HG02884 (cell line): Measurements from ENCODE around the gene SYT1.

Experiments used
- ATAC-seq: cut with Tn5 transposase; IDR thresholded peaks from one replicate; pipeline ENCODE4 v1.9.1; 2021; ENCODE audit warnings: mild to moderate bottlenecking, moderate library complexity; ENCODE audit not compliant: unreplicated experiment

SYT1 gene

GRCh38 chr12:79127271-79127751 lies 262.7 kb downstream of the SYT1 start:
- ATAC-seq, result peak; percentile 97

- no peak for ATAC-seq
Observed at GRCh38 chr12:79128956-79129355, 264.4 kb downstream of the SYT1 start.

- no peak for ATAC-seq
Observed at GRCh38 chr12:79138872-79139271, 274.3 kb downstream of the SYT1 start.

DNA sequence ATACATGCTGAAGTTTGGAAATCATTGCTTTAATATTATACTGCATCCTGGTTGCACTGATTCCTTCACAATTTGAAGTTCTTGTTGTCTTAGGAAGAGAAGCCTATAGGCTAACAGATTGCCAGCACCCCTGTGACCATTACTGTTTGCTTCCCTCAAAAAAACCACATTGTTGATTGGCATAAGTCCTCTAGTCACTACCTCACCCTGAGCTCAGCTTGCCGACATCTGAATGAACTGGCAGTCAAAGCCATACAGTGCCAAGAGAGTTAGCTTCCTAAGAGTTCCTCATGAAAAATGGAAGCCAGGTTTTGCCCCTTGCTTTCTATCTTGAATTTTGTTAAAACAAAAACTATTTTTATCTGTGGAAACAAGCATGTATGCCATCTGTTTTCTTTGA lies 276.1 kb downstream of the SYT1 start:
- ATAC-seq, result no peak

DNA sequence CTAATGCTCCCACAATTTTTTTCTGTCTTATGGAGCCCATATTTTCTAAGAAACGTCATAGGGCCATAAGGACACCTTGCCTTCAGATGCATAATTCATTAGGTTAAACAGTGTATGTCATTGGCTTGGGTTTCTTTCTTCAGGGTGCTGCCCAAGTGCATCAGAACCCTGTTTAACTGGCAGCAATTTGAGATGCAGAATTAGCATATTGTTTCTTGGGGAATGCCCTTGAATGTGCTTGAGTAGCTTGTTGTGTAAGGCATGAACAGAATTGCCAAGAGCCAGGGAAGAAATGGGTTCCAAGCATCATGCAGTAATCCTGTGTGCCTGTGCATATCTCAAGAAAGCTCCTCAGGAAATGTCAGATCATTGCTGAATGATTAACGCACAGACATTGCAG lies 277.2 kb downstream of the SYT1 start:
- no peak for ATAC-seq

GRCh38 chr12:79143803-79144202 lies 279.2 kb downstream of the SYT1 start:
- no peak for ATAC-seq

DNA sequence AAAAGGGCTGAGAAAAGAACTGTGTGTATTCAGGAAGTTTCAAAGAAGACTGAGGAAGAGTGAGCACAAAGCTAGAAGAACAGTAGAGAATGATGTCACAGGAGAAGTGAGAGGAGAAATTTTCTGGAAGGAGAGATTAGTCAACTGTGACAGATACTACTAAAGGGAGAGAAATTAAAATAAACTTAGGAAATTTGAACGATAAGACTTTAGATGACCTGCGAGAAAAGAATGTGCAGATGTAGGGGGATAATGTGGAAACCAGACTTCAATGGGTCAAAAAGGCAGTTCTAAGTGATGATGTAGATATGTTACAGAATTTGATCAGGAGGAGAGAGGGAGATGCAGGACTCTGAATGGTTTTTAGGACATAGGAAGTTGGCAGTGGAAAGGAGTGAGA lies 287.4 kb downstream of the SYT1 start:
- ATAC-seq, result no peak

DNA sequence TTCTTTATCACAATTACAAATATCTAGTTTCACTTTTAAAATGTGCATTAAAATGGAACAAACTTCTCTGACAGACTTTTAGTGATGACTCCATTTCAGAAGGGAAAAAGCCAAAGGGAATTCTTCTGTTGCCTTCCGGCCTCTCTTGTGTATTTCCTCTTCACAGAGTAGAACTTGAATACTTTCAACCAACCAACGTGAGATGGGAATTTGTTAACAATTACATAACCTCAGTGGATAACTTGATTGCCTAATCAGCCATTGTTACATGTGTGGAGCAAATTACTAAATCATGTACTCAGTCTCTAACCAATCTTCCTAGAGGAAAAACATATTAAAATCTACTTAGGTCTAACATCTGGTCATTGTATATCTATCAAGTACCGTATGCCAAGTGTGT lies 291.1 kb downstream of the SYT1 start:
- no peak for ATAC-seq

GRCh38 chr12:79156846-79157463 lies 292.4 kb downstream of the SYT1 start:
- ATAC-seq, result peak; percentile 44

- no peak for ATAC-seq
Observed at GRCh38 chr12:79161249-79161934, 296.8 kb downstream of the SYT1 start.

DNA sequence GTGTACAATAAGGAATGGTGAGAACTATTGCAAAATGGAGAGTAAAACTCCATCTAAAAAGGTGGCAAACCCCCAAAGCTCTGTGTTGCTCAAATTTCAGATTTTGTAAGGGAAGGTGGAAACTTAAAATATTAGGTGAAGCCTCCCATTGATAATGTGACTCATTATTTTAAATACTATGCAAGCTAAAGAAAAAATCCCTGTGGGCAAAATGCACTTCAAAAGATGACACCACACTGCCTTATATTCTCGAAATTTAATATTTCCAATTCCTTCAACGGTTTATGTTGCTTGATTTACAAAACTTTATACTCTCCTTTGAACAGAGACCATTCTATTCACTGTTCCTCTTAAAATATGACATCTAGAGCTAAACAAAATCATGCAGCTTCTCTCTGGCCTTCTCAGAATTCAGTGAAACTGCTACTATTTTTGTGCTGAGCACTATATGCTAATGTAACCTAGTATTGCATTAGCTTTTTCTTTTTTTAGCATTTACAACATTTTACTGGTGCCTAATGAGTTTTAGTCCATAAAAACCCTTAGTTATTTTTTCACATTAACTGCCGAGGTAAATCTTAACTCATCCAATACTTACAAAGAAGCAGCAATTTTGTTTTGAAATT lies 297.7 kb downstream of the SYT1 start:
- ATAC-seq, result no peak

DNA sequence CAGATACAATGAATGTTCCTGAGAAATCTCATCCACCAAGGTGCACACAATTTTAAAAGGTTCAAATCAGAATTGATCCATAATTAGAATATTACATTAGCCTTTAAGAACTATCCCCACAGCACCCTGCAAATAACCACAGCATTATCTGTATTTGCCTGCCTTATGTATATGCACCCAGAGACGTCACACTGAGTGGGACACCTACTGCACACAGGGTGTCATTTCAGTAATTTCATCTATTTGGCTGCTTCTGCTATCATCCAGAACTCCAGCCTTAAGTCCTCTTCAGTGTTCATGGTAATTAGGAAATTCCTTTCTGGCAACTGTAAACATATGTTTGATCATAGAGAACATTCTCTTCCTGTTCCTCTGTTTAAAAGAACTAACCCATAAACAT lies 298.4 kb downstream of the SYT1 start:
- no peak for ATAC-seq

DNA sequence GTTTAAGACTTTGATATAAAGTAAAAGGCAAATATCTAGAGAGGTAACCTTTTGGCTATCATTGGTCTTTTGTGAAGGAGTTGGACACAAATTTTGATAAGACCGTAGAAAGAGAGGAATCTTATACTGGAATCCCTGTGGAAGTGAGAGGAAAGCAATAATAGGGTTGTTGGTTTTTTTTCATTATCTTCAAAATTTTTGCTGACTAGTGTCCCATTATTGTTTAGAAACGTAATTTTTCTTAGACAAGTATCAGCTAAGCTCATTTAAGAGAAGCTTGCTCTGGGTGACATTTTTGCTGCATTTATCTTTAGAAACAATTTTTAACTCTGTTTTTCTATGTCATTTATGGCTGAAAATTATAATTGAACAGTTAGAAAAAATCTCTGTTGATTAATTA lies 300.3 kb downstream of the SYT1 start:
- no peak for ATAC-seq

GRCh38 chr12:79168687-79169086 lies 304.1 kb downstream of the SYT1 start:
- no peak for ATAC-seq

DNA sequence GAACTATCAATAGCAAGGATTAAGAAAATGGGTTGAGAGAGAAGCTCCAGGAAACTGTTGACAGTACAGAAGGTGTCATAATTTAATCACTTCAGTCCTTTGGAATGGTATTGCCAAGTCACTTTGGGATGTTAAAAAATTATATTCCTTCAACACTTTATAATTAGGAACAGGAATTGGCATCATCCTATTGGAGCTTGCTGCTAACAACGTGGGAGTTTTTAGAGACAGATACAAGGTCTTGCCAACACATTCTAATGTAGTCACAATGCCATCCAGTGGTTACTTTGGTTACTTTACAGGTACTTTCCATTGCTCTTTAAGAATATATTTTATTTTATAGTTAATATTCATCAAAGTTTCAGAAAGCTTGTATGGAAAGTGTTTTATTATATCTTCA lies 310.1 kb downstream of the SYT1 start:
- no peak for ATAC-seq

DNA sequence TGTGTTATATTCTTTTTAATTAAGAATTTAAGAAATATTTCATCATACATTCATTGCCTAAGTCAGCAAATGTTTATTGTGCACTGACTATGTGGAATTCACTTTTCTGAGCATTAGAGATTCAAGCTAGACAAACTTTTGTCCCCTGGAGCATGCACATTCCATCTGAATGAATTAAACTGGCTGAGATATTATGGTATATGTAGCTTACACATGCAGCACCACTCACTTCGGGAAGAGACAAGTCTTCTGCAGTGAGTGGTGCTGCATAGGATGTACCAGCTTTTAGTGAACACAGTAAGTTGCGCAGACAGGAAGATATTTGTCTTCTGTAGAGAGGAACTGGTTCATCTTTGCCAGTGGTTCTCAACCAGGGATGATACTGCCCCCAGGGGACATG lies 318.4 kb downstream of the SYT1 start:
- ATAC-seq, result no peak

DNA sequence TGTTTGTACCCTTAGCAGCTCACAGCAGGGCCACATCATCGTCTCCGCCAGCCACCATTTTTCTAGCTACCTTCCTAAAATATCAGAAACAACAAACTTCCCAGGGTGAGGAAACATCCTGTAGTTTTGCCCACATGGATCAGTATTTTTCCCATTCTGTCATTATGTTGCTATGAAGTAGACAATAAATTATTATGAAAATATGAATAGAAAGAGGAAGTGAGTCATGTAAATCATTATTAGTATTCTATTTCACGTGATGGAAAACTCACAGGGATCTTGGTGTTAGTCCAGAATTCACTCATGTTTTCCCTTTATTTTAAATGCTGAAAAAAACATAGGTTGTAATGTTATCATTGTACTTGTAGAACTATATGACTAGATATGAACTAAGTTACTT lies 319.4 kb downstream of the SYT1 start:
- ATAC-seq, result no peak

GRCh38 chr12:79186506-79186905 lies 321.9 kb downstream of the SYT1 start:
- no peak for ATAC-seq

- no peak for ATAC-seq
Observed at GRCh38 chr12:79187032-79187431, 322.5 kb downstream of the SYT1 start.

GRCh38 chr12:79191391-79191790 lies 326.8 kb downstream of the SYT1 start:
- no peak for ATAC-seq

DNA sequence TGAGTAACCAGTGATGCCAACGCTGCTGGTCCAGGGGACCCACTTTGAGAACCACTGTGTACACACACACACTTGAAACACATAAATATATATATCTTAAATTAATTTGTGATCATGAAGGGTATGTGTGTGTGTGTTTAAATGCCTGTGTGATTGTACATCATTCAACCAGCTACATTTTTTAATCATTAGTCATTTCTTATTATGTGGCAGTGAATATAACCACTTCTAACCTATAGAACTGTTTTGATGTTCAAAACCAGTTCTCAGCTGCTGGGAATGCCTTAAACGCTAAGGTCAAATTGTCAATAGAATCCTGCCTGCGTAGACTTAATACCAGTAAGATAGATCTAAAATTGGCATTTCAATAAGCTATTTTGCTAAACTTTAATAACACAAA lies 330.0 kb downstream of the SYT1 start:
- no peak for ATAC-seq

- ATAC-seq, result no peak
Observed at GRCh38 chr12:79199166-79199565, 334.6 kb downstream of the SYT1 start.
